ENCODE results near the gene ZC3H12D.
"Not testable (repeated sequence)": the region's sequence is repeated elsewhere in the genome, so short reads cannot be mapped to it uniquely, and the experiment has no call there.

ZC3H12D gene

DNA sequence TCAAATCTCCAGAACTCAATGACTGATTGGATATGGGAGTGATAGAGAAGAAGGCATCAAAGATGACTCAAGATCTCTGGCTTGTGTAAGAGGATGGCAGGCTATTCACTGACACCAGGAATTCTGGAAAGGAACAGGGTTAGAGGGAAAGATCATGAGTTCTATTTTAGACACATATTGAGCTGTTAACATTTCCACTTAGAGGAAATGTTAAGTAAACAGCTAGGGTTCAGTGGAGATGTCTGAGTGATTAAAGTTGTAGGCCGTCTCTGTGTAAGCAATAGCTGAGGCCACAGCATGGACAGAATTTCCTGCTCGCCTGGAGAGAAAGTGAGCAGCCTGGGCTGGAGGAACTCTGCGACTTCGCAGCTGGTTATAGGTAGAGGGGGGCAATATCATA, 21.0 kb downstream of the ZC3H12D start:
- no peak overlapping the region for H3K27ac ChIP-seq
- no peak for TF ChIP-seq ZFX (IDR thresholded peaks at IDR 0.05; ENCODE audit: borderline replicate concordance)
- TF ChIP-seq, protein P1, sequence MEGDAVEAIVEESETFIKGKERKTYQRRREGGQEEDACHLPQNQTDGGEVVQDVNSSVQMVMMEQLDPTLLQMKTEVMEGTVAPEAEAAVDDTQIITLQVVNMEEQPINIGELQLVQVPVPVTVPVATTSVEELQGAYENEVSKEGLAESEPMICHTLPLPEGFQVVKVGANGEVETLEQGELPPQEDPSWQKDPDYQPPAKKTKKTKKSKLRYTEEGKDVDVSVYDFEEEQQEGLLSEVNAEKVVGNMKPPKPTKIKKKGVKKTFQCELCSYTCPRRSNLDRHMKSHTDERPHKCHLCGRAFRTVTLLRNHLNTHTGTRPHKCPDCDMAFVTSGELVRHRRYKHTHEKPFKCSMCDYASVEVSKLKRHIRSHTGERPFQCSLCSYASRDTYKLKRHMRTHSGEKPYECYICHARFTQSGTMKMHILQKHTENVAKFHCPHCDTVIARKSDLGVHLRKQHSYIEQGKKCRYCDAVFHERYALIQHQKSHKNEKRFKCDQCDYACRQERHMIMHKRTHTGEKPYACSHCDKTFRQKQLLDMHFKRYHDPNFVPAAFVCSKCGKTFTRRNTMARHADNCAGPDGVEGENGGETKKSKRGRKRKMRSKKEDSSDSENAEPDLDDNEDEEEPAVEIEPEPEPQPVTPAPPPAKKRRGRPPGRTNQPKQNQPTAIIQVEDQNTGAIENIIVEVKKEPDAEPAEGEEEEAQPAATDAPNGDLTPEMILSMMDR (IDR thresholded peaks at IDR 0.05) = no peak

DNA sequence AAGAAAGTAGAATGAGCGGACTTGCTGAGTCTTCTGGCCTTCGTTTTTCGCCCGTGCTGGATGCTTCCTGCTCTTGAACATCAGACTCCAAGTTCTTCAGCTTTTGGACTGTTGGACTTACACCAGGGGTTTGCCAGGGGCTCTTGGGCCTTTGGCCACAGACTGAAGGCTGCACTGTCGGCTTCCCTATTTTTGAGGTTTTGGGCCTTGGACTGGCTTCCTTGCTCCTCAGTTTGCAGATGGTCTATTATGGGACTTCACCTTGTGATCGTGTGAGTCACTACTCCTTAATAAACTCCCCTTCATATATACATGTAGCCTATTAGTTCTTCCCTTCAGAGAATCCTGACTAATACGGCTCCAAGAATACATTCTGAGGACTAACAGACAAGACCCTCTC, 22.1 kb downstream of the ZC3H12D start:
- H3K27ac ChIP-seq = not testable (repeated sequence)

DNA sequence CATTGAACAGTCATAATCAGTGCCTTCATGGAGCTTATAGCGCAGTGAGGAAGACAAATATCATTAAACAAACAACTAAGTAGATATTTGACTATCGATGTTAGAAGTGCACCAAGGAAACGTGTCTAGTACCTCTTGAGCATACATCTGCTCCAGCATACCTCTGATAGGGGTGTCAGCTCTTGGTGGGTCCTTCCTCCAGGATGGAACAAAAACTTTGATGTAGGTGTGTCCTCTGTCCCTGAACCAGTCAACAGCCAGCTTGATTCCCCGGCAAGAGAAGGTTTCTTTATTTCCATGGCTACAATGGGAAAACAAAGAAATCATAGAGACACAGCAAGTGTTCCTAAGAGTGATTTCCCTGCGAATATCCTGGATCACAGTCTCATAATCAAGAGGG, 23.1 kb downstream of the ZC3H12D start:
- no peak for TF ChIP-seq ZFX (IDR thresholded peaks at IDR 0.05; ENCODE audit: borderline replicate concordance)
- TF ChIP-seq, protein P1 (IDR thresholded peaks at IDR 0.05) = no peak

DNA sequence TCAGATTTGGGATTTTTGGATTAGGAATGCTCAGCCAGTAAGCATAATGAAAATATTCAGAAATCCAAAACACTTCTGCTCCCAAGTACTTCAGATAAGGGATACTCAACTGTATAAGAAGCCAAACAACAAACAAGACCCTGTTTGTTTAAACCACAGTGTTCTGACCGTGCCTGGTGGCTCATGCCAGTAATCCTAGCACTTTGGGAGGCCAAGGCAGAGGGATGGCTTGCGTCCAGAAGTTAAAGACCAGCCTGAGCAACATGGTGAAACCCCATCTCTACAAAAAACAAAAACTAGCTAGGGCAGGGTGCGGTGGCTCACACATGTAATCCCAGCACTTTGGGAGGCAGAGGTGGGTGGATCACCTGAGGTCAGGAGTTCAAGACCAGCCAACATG, 24.6 kb downstream of the ZC3H12D start:
- not testable (repeated sequence) for H3K27ac ChIP-seq

More for the DNA sequence above, 23.1 kb downstream of the ZC3H12D start:
- no peak overlapping the region for H3K27ac ChIP-seq

DNA sequence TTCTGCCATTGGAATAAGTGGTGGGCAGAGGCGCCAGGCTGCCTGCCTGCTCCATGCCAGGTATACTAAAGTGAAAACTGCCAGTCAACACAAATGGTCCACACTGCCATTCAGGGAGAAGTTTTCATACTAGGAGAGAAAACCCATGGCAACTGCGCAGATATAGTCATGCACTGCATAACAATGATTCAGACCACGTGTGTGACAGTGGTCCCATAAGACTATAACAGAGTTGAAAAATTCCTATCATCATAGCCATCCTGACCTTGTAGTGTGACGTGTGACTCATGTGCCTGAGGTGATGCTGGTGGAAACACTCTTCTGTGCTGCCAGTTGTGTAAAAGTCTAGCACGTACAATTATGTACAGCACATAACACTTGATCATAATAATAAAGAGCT, 25.1 kb downstream of the ZC3H12D start:
- TF ChIP-seq, protein P1 (IDR thresholded peaks at IDR 0.05) = no peak
- TF ChIP-seq ZFX (IDR thresholded peaks at IDR 0.05; ENCODE audit: borderline replicate concordance) = no peak
- H3K27ac ChIP-seq = no peak overlapping the region

DNA sequence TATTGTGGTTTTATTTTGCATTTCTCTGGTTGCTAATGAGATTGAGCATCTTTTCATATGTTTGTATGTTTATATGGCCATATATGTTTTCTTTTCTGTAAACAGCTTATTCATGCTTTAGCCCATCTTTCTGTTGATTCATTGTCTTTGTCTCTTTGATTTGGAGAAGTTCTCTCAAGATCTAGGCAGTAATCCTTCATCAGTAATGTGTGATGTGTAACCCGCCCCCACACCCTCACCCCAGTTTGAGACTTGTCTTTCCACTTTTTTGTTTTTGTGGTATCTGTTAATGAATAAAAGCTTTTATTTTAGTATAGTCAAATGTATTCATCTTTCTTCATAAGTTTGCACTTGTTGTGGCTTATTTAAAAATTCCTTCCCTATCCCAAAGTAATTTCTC, 26.0 kb downstream of the ZC3H12D start:
- no peak overlapping the region for H3K27ac ChIP-seq

DNA sequence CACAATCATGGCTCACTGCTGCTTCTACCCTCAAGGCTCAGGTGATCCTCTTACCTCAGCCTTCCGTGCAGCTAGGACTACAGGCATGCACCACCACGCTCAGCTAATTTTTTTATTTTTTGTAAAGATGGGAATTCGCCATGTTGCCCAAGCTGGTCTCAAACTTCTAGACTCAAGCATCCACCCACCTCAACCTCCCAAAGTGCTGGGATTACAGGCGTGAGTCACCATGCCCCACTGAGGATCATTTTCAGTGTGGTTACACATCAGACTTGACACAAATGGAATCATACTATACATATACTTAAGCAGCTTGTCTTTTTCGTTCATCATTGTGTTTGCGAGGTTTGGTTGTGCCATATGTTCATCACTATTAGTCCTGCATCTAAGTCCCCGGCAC, 26.6 kb downstream of the ZC3H12D start:
- no peak for TF ChIP-seq ZFX (IDR thresholded peaks at IDR 0.05; ENCODE audit: borderline replicate concordance)
- TF ChIP-seq, protein P1 (IDR thresholded peaks at IDR 0.05) = no peak
- no peak overlapping the region for H3K27ac ChIP-seq

More for the DNA sequence above, 26.0 kb downstream of the ZC3H12D start:
- no peak for TF ChIP-seq ZFX (IDR thresholded peaks at IDR 0.05; ENCODE audit: borderline replicate concordance)
- TF ChIP-seq, protein P1 (IDR thresholded peaks at IDR 0.05) = no peak

DNA sequence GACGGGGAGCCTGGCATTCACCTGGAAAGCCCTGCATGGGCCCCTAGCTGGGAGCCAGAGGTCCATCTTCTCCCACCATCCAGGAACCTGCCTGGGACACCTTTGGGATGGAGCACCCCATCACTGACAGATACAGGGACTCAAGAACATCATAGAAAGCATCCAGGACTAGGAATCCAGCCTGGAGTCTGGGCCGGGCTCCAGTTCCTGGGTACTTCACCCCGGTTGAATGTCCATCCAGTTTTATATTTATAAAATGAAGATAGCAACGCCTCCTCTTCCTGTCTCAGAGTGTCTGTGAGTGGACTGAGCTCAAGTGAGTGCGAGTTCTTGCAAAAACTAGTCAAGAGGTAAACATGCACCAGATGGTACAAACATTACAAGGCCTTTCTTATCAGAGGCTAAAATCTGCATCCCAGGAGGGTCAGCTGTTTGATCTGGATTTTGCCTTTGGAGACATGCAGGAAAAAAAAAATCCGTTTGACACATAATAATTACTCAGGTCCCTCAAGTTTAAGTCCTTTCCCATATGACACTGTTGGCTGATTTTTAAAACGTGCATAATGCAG, 27.4 kb downstream of the ZC3H12D start:
- no peak overlapping the region for H3K27ac ChIP-seq

More for the DNA sequence above, 27.4 kb downstream of the ZC3H12D start:
- TF ChIP-seq ZFX (IDR thresholded peaks at IDR 0.05; ENCODE audit: borderline replicate concordance) = no peak
- TF ChIP-seq, protein P1 (IDR thresholded peaks at IDR 0.05) = no peak

All from 22Rv1 (cell line).